NCI-H524 (cell line): ENCODE data around the gene CDON.
"Not testable (repeated sequence)": the region's sequence is repeated elsewhere in the genome, so short reads cannot be mapped to it uniquely, and the experiment has no call there.

Experiments used
- DNase-seq, 2 experiments: peaks; one replicate each; lab custom pipeline; 2025; lab: John Stamatoyannopoulos, UW

The CDON gene

GRCh38 chr11:125924384-125925007, 138.2 kb downstream of the CDON start:
- no peak for DNase-seq

GRCh38 chr11:125923633-125924032, 139.0 kb downstream of the CDON start:
- no peak for DNase-seq

- peak; percentile 55 to 75 for DNase-seq
Observed at GRCh38 chr11:125923012-125923579, 139.6 kb downstream of the CDON start.

- DNase-seq: no peak
Observed at GRCh38 chr11:125922156-125922555, 140.5 kb downstream of the CDON start.

GRCh38 chr11:125921042-125921441, 141.6 kb downstream of the CDON start:
- DNase-seq: no peak

GRCh38 chr11:125918140-125918840, 144.4 kb downstream of the CDON start:
- no peak for DNase-seq

GRCh38 chr11:125916683-125917347, 145.9 kb downstream of the CDON start:
- no peak for DNase-seq

- DNase-seq: not testable (repeated sequence)
Observed at GRCh38 chr11:125914601-125915000, 148.1 kb downstream of the CDON start.

GRCh38 chr11:125910226-125910849, 152.3 kb downstream of the CDON start:
- no peak for DNase-seq
